Calu3 (cell line): ENCODE results near the gene CD80. TPM values are rescaled to one million over a fixed set of nuclear protein-coding genes. Genes with fewer than 3 reads are reported as not detected.

ENCODE experiments used
- BruUV-seq: library from RNA; stranded (reverse); fragments of 400-500 nt; replicated peaks from 2 replicates; lab custom pipeline; 2021; lab: Mats Ljungman, UMichigan
- CTCF ChIA-PET: fragments of 300-600 bp; sonication (Branson Sonifier 250); formaldehyde crosslinking; loops from one replicate; lab custom pipeline; 2022; ENCODE audit warnings: antibody characterized with exemption; lab: Charles Lee
- DNase-seq: peaks from one replicate; pipeline ENCODE4 v3.0.0; 2022
- H3K27ac Mint-ChIP-seq: one replicate; pipeline ENCODE4 v1.8.0; 2022; ENCODE audit warnings: mixed read lengths; ENCODE audit not compliant: unreplicated experiment
- H3K27me3 Mint-ChIP-seq: one replicate; pipeline ENCODE4 v1.8.0; 2022; ENCODE audit warnings: mixed read lengths; ENCODE audit not compliant: unreplicated experiment
- H3K36me3 Mint-ChIP-seq: one replicate; pipeline ENCODE4 v1.8.0; 2022; ENCODE audit warnings: mild to moderate bottlenecking, moderate library complexity, mixed read lengths; ENCODE audit not compliant: insufficient read depth, unreplicated experiment
- H3K4me1 Mint-ChIP-seq: one replicate; pipeline ENCODE4 v1.8.0; 2022; ENCODE audit warnings: mild to moderate bottlenecking, low read depth, mixed read lengths; ENCODE audit not compliant: unreplicated experiment
- H3K4me3 Mint-ChIP-seq: one replicate; pipeline ENCODE4 v1.8.0; 2022; ENCODE audit warnings: mild to moderate bottlenecking, low read depth, moderate library complexity, mixed read lengths; ENCODE audit not compliant: unreplicated experiment
- H3K9me3 Mint-ChIP-seq: one replicate; pipeline ENCODE4 v1.8.0; 2022; ENCODE audit warnings: low read depth, mixed read lengths; ENCODE audit not compliant: unreplicated experiment
- CTCF ChIP-seq: fragments of 200-600 bp; IDR thresholded peaks from one replicate; pipeline ENCODE4 v1.8.0; 2022; ENCODE audit warnings: antibody characterized with exemption; ENCODE audit not compliant: unreplicated experiment
- intact Hi-C: fragments of 100-400 bp; cut with micrococcal nuclease; formaldehyde crosslinking; loops from one replicate; pipeline ENCODE4 v1.10.0; 2022; ENCODE audit not compliant: unreplicated experiment
- total RNA-seq: library from RNA; stranded (reverse); gene quantifications from 2 replicates; pipeline ENCODE4 v1.2.3, GENCODE V29; 2022

The CD80 gene
- total RNA-seq, 1 experiment from 2014 or later = not detected

GRCh38 chr3:119594066-119594465, 34.7 kb upstream of the CD80 start:
- DNase-seq = no peak
- TF ChIP-seq CTCF = no peak
- Mint-ChIP-seq H3K9me3 (no peaks in the 10 kb centered on the region), H3K27me3 (peaks cover 17% of the 10 kb centered on the region), H3K36me3 (no peaks in the 10 kb centered on the region), H3K4me3 (no peak overlapping the region), H3K4me1 (peaks cover 8% of the 10 kb centered on the region), H3K27ac (no peak overlapping the region)
- CTCF ChIA-PET = interaction anchor here (1.0 kb wide), 1 partner anchor 14 kb away, joined by 3 read pairs; no protein-coding TSS in a partner anchor
- intact Hi-C loops = no loop called here
- BruUV-seq = no TSS peak

- BruUV-seq = no TSS peak
- Mint-ChIP-seq H3K27ac (no peak overlapping the region), H3K4me1 (no peaks in the 10 kb centered on the region), H3K9me3 (no peaks in the 10 kb centered on the region), H3K27me3 (peaks cover 24% of the 10 kb centered on the region), H3K4me3 (no peak overlapping the region), H3K36me3 (no peaks in the 10 kb centered on the region)
- no peak for DNase-seq
- CTCF ChIA-PET = no interaction called here
- intact Hi-C loops = no loop called here
- TF ChIP-seq CTCF = no peak
Observed at GRCh38 chr3:119592861-119593260, 33.4 kb upstream of the CD80 start.

- Mint-ChIP-seq H3K27ac (no peak overlapping the region), H3K4me1 (no peaks in the 10 kb centered on the region), H3K4me3 (no peak overlapping the region), H3K9me3 (no peaks in the 10 kb centered on the region), H3K27me3 (peaks cover 24% of the 10 kb centered on the region), H3K36me3 (no peaks in the 10 kb centered on the region)
- TF ChIP-seq CTCF = no peak
- CTCF ChIA-PET = no interaction called here
- no peak for DNase-seq
- BruUV-seq = no TSS peak
- intact Hi-C loops = no loop called here
Observed at GRCh38 chr3:119590706-119591105, 31.3 kb upstream of the CD80 start.

- no peak overlapping the region for H3K4me3 Mint-ChIP-seq
- H3K36me3 Mint-ChIP-seq = no peaks in the 10 kb centered on the region
- H3K4me1 Mint-ChIP-seq = no peaks in the 10 kb centered on the region
- H3K27me3 Mint-ChIP-seq = peaks cover 24% of the 10 kb centered on the region
- intact Hi-C loops = no loop called here
- CTCF ChIA-PET = no interaction called here
- DNase-seq = no peak
- TF ChIP-seq CTCF = no peak
- H3K9me3 Mint-ChIP-seq = no peaks in the 10 kb centered on the region
- BruUV-seq = no TSS peak
- no peak overlapping the region for H3K27ac Mint-ChIP-seq
Observed at GRCh38 chr3:119589102-119589773, 29.8 kb upstream of the CD80 start.
